Measurements from ENCODE around the gene N4BP2L2.

The N4BP2L2 gene

DNA sequence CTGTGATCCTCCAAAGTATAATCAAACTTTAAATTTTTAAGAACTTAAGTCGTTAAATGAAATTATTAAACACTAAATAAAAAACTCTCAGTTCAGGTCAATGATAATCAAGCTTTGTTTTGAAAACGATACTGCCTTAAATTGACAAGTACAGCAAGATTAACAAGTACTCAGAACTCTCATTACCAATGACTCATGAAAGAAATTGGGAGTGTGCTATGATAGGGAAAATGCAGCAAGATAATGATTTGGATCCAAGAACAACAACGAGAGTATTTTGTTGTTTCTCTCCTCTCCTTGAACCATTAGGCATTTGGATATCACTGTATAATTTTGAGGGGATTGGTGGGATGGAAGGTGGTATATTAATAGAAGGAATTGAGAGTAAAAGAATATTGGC lies 10.2 kb downstream of the N4BP2L2 start:
- DNase-seq, result no peak

- no peak for DNase-seq
Observed at GRCh38 chr13:32527151-32527550, 11.4 kb downstream of the N4BP2L2 start.

GRCh38 chr13:32525766-32526165 lies 12.8 kb downstream of the N4BP2L2 start:
- DNase-seq, result no peak

GRCh38 chr13:32515246-32515645 lies 23.3 kb downstream of the N4BP2L2 start:
- DNase-seq, result no peak

GRCh38 chr13:32511482-32511881 lies 27.1 kb downstream of the N4BP2L2 start:
- DNase-seq, result no peak

DNA sequence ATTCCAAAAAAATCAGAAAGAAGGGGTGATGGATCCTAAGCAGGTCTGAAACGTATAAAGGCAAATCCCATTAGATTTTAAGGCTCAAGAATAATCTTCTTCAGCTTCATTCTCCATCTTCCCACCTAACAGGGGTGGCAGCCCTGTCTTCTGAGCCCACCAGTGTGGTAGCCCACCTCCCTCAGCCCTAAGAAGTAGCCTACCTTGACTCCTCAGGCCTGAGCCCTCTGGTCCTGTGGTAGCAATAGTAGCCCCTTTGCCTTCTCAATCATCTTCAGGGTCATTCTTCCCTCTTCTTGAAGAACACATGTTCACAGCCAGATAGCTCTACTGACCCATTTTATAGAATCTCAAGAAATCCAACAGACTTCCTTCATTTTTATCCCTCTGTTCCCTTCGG lies 33.7 kb downstream of the N4BP2L2 start:
- DNase-seq, result no peak

- DNase-seq, result no peak
Observed at GRCh38 chr13:32504263-32504662, 34.3 kb downstream of the N4BP2L2 start.

GRCh38 chr13:32503727-32504126 lies 34.9 kb downstream of the N4BP2L2 start:
- no peak for DNase-seq

- no peak for DNase-seq
Observed at GRCh38 chr13:32501064-32501463, 37.5 kb downstream of the N4BP2L2 start.

DNA sequence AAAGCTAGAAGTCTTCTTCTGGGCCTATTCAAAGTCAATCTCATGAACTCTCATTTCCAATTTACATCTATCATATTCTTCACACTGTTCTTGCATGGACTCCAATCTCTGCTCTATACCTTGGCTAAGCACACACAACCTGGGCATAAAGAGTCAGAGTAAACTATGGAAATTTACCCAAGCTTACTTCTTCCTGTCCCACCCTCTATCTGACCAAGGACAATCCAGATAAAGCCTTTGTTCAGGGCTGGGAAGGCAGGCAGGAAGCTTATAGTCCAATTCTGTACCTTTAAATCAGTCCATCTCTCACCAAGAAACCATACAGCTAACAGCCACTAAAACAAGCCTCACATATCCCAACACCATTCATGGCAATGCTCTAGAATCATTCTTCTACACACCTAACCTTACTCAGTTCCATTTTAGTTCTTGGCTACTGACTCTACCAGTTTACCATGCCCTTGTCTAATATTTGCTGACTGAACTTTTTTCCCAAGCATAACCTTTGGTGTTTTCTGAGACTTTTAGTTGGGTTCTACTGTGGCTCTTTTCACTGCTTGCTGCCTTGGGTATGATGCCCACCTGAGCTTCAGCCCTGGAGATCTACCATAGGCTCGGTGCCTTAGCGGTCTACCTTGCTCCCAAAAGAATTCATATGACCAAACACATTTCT lies 38.9 kb downstream of the N4BP2L2 start:
- DNase-seq, result no peak

DNA sequence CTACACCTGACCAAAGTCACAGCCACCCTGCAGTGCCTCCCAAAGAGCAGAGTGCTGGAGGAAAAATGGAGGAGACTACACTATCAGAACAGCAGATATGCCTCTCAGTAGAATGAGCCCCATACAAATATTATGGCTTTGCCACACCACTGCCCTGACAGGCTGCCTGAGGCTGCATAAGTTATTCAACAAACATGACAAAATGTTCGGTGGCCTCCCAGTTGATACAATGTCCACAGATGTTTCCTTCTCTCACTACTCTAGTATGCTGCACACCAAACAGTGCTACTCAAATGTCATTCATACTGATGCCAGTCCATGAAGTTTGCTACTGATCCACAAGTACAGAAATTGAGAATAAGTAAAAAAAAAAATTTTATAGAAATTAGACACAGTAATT lies 41.0 kb downstream of the N4BP2L2 start:
- no peak for DNase-seq

DNA sequence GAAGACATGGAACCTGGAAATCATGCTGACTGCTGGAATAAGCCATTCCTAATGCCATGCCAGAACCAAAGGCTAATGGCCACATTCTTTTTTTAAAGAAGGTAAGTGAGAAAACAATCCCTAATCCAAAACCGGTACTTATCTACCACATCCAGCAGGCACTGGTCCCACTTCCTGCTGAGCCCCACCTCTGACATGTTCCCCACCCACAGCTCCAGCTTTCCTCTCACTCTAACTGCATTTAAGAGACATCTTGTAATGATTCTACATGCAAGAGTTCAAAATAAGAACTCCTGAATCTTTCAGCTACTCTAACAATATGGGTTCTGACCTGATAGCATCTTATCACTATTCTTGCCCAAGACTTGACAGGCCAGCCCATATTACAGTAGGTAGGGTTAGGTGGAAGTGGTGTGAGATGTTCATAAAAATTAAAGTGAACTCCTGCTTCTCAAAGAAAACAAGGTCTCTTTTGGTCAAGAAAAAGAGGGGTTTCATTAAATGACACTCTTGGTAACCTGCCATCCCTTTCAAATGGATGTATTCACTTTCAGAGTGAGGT lies 41.9 kb downstream of the N4BP2L2 start:
- DNase-seq, result no peak

DNA sequence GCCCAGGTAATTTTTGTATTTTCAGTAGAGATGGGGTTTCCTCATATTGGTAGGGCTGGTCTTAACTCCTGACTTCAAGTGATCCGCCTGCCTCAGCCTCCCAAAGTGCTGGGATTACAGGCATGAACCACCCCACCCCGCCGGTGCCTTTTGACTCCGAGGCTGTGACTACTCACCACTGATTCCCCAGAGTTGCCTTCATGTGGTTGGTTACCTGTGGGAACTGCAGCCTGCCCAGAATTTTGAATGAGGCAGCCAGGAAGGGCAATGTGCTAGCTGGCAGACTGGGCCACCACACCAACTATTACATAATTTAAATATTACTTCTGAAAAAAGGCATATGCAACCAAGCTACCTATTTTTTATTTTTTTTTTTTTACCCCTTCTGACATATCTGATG lies 42.8 kb downstream of the N4BP2L2 start:
- no peak for DNase-seq

GRCh38 chr13:32495429-32495828 lies 43.2 kb downstream of the N4BP2L2 start:
- DNase-seq, result no peak

DNA sequence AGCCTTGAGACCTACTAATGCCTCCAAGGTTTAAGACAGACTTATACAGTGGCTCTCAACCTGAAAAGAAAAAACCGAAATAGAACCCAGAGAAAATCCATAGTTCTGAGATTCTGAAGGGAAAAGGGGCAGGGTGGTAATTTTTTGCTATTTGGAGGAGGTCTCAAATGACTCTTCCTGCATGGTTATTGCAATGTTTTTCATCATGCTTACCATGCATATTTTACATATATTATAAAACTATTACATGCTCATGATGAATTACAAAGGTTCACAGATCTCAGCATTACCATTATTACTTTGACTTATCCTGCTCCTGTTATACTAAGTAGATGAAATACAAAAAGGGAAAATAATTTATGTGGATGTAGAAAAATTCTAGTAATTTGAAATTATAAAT lies 47.6 kb downstream of the N4BP2L2 start:
- DNase-seq, result no peak

GRCh38 chr13:32476892-32477291 lies 61.7 kb downstream of the N4BP2L2 start:
- no peak for DNase-seq

GRCh38 chr13:32476021-32476731 lies 62.4 kb downstream of the N4BP2L2 start:
- no peak for DNase-seq

DNA sequence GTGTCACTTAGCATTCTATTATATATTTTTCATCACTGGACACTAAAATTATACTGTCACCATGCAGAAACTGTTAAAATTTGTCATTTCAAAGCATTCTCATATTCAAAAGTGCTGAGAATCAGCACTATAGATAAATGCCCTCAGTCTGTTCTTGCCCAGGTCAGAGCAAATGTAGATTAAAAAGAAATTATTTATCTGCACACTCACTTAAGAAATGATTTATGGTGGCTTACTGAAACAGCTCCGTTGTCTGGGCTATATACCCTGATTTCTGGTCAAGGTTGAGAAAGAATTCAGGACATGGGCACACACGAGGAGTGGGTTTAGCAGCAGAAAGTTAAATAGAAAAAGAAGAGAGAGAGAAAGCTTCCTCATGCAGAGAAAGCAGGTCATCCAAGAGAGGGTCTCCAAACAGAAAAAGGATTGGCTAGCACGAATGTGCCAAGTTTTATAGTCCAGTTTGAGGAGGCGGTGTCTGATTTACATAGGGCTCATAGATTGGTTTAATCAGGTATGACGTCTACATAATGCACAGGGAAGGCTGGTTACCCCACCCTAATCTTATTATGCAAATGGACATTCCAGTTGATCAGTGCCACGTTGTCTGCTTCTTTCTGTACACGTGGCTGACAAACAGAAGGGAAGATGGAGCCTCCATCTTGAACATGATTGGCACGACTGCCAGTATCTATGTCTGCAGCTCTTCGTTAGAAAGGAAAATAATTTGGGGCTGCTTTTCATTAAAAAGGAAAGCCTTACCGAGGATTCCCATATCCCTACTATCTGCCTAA lies 63.4 kb downstream of the N4BP2L2 start:
- no peak for DNase-seq

DNA sequence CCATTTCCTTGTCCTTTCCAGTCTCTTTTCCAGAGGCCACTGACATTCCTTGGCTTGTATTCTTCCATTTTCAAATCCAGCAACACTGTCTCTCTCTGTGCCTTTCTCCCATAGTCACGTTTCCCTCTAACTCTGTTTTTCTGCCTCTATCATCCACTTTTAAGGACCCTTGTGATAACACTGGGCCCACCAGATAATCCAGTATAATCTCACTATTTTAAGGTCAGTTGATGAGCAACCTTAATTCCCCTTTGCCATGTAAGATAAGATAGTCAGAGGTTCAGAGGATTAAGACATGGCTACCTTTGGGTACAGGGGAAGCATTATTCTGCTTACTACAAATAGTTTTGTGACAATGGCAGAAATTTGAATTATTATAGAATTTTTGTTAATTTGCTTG lies 64.9 kb downstream of the N4BP2L2 start:
- no peak for DNase-seq

DNA sequence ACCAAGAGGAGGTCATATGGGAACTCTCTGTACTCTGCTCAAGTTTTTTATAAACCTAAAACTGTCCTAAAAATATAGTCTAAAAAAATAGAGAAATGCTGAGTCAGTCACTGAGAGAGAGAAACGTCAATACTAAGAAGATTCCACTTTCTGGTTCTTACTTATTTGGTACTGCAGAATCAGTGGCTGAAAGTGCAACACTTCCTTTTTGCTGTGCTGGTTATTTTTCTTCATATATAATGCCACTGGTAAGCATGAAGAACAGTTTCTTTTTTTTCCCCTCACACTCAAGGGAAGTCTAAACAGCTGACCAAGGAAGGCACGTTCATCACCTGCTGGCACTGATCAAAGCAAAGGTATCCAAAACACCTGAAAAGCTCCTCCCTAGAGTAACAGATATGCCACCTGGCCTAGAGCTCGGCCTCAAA lies 66.4 kb downstream of the N4BP2L2 start:
- DNase-seq, result no peak

- DNase-seq, result no peak
Observed at GRCh38 chr13:32471187-32471922, 67.2 kb downstream of the N4BP2L2 start.

- DNase-seq, result no peak
Observed at GRCh38 chr13:32468502-32469142, 70.0 kb downstream of the N4BP2L2 start.
